ENCODE data around the gene ERBIN. TPM values are rescaled to one million over a fixed set of nuclear protein-coding genes. Genes with fewer than 3 reads are reported as not detected.

Gene ERBIN
- total RNA-seq, 1 donor from 2014 or later, result 77.4 TPM

DNA sequence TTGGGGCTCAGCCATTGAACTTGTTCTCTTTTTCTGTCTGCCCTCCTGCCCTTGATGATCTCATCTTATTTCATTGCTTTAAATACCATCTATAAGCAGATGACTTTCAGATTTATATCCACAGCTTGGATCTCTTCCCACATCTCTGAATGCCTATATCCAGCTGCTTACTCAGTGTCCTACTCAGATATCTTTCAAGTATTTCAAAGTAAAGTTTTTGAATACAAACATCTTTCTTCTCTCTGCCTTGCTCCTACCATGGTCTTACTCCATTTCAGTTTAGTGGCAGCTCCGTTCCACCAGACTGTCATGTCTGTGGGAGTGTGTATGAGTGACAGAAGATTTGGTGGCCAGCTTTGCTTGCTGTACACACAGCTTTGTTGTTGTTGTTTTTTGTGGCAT, 59.7 kb downstream of the ERBIN start:
- no peak overlapping the region for H3K4me3 ChIP-seq (ENCODE audit: low read depth, low read length)
- DNase-seq (ENCODE audit: low read depth), result no peak
- TF ChIP-seq CTCF (conservative IDR thresholded peaks at IDR 0.05; ENCODE audit: low read depth, low read length), result no peak

DNA sequence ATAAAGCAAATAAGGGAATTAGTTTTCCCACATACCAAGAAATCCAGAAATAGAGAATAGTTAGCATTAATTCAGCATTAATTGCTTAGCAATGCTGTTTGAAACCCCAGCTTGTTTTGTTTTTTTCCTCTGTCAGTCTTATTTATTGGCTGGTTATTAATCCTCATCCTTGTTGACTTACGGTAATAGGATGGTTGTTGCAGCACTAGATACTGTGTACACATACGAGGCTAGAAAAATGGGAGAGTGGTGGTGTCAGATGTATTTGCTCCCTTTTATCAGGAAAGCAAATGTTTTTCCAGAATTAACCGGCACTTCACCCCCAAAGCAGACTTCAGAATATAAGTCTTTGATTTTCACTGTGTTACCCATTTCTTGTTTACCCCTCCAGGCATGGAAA, 60.4 kb downstream of the ERBIN start:
- no peak for DNase-seq (ENCODE audit: low read depth)
- TF ChIP-seq CTCF (conservative IDR thresholded peaks at IDR 0.05; ENCODE audit: low read depth, low read length), result no peak
- no peak overlapping the region for H3K4me3 ChIP-seq (ENCODE audit: low read depth, low read length)

GRCh38 chr5:65987982-65988381, 61.6 kb downstream of the ERBIN start:
- DNase-seq (ENCODE audit: low read depth), result no peak
- no peak overlapping the region for H3K4me3 ChIP-seq (ENCODE audit: low read depth, low read length)
- no peak for TF ChIP-seq CTCF (conservative IDR thresholded peaks at IDR 0.05; ENCODE audit: low read depth, low read length)

DNA sequence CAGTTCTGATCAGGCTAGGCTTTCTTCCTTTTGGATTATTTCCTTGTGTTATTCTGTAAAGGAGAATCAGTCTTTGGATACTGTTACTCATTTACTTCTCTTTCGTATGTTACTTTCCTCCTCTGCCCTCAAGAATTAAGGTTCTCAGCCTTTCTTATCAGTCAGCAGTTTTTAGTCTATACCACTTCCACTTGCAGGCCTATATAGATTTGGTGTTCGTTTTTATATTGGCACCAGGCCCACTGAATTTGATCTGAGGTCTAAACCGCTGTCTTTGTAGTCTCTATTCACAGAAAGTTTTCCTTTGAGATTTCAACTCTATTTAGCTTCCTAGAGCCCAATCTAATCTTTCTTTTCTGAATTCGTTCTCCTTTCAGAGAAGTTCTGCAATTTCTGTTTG, 62.8 kb downstream of the ERBIN start:
- H3K4me3 ChIP-seq (ENCODE audit: low read depth, low read length), result no peak overlapping the region
- no peak for DNase-seq (ENCODE audit: low read depth)
- no peak for TF ChIP-seq CTCF (conservative IDR thresholded peaks at IDR 0.05; ENCODE audit: low read depth, low read length)

DNA sequence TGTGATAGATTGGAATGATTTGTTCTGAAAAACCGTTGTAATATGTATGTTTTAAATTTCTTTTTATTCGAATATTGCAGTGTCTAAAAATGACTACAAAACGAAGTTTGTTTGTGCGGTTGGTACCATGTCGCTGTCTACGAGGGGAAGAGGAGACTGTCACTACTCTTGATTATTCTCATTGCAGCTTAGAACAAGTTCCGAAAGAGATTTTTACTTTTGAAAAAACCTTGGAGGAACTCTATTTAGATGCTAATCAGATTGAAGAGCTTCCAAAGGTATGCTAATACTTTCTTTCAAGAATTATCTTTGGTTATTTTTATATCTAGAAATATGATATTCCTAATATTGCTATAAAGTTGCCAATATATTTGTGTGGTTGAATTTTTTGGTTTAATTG, 66.3 kb downstream of the ERBIN start:
- H3K4me3 ChIP-seq (ENCODE audit: low read depth, low read length), result no peak overlapping the region
- TF ChIP-seq CTCF (conservative IDR thresholded peaks at IDR 0.05; ENCODE audit: low read depth, low read length), result no peak
- no peak for DNase-seq (ENCODE audit: low read depth)

DNA sequence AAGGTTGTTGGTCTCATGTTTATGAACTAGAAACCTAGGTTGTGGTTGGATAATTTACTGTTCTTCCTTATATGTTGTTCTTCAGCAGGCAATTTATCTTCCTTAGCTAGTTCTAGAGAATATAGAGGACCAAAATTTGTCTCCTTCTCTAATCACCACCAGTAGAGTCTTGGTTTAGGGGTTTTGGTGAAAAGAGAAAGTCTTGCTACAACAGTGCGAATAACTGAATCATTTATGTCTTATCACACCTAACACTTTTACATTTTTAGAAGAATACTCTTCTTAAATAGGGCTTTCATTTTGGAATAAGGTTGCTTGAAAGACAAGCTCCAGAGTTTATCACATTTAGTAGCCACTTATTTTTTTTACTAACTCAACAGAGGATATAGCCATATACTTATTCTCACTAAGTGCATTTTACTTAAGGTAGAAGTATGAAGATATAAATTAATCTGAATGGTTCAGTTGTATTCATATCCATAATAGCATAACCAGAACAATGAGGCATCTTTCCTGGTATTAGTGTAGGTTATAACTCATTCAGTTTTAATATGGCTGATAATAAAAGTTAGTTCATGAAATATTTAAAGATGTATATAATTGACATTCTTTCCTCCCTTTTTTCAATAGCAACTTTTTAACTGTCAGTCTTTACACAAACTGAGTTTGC, 67.9 kb downstream of the ERBIN start:
- DNase-seq (ENCODE audit: low read depth), result no peak
- no peak overlapping the region for H3K4me3 ChIP-seq (ENCODE audit: low read depth, low read length)
- no peak for TF ChIP-seq CTCF (conservative IDR thresholded peaks at IDR 0.05; ENCODE audit: low read depth, low read length)

GRCh38 chr5:65999061-65999723, 72.8 kb downstream of the ERBIN start:
- no peak for DNase-seq (ENCODE audit: low read depth)
- H3K4me3 ChIP-seq (ENCODE audit: low read depth, low read length), result no peak overlapping the region
- no peak for TF ChIP-seq CTCF (conservative IDR thresholded peaks at IDR 0.05; ENCODE audit: low read depth, low read length)

Data from epithelial cell of proximal tubule (primary cell).